GM12878 (cell line): ENCODE measurements around the gene AP3B1. TPM values are rescaled to one million over a fixed set of nuclear protein-coding genes. Genes with fewer than 3 reads are reported as not detected.

Experiments used
- ATAC-seq: fragments of 200-7000 bp; cut with Tn5 transposase; 3 replicates; pipeline ENCODE4 v1.9.1; 2020; ENCODE audit warnings: mild to moderate bottlenecking, moderate library complexity
- BruUV-seq: library from RNA; stranded (reverse); fragments of 400-500 nt; replicated peaks from 2 replicates; lab custom pipeline; 2021; lab: Mats Ljungman, UMichigan
- CTCF ChIA-PET: fragments of 300-600 bp; sonication (Branson Sonifier 250); formaldehyde crosslinking; extraction: SDS; loops from one replicate; lab custom pipeline; 2021; ENCODE audit warnings: inconsistent platforms; lab: Yijun Ruan, JAX
- POLR2A ChIA-PET: fragments of 350-600 bp; formaldehyde crosslinking; extraction: SDS; loops from one replicate; lab custom pipeline; 2021; ENCODE audit warnings: inconsistent platforms; lab: Charles Lee
- RAD21 ChIA-PET: fragments of 300-600 bp; sonication (Branson Sonifier 250); formaldehyde crosslinking; loops from one replicate; lab custom pipeline; 2023; ENCODE audit warnings: antibody characterized with exemption; ENCODE audit not compliant: unreplicated experiment; lab: Charles Lee
- SMC1A ChIA-PET: fragments of 300-600 bp; sonication (Branson Sonifier 250); formaldehyde crosslinking; loops from one replicate; lab custom pipeline; 2023; ENCODE audit not compliant: unreplicated experiment, uncharacterized antibody; lab: Charles Lee
- DNase-seq: peaks from one replicate; pipeline ENCODE4 v3.0.0-alpha.2; 2011; ENCODE audit warnings: low read depth, low spot score
- FAIRE-seq: peaks from 3 replicates; lab custom pipeline; 2011; peaks lifted over from hg19 to GRCh38; lab: Jason Lieb, UNC
- H2AFZ ChIP-seq: 2 replicates; pipeline ENCODE4 v1.6.0; 2011; ENCODE audit warnings: low read depth, low read length, control low read depth; ENCODE audit not compliant: control insufficient read depth
- H3K27ac ChIP-seq: 2 replicates; pipeline ENCODE4 v1.5.1; 2011; ENCODE audit warnings: control low read depth; ENCODE audit not compliant: control insufficient read depth, insufficient read depth
- H3K27me3 ChIP-seq, 2 experiments: replicated peaks in 1 of 2; 2 replicates each; pipeline versions ENCODE4 v1.6.0 to v1.6.1; 2011; ENCODE audit warnings: low read length in 1 of 2; ENCODE audit not compliant: control insufficient read depth in 2 of 2, insufficient read depth in 2 of 2
- H3K36me3 ChIP-seq, 2 experiments: 2 replicates each; pipeline ENCODE4 v1.5.1; 2011; ENCODE audit warnings: low read length in 1 of 2; ENCODE audit not compliant: control insufficient read depth in 2 of 2, insufficient read depth in 2 of 2
- H3K4me1 ChIP-seq: 2 replicates; pipeline ENCODE4 v1.6.1; 2011; ENCODE audit warnings: mild to moderate bottlenecking, low read length, moderate library complexity, mixed read lengths; ENCODE audit not compliant: control insufficient read depth, insufficient read depth
- H3K4me2 ChIP-seq: 2 replicates; pipeline ENCODE4 v1.6.0; 2011; ENCODE audit warnings: control low read depth; ENCODE audit not compliant: control insufficient read depth, insufficient read depth
- H3K4me3 ChIP-seq: fragments of 200-600 bp; sonication (generic); 2 replicates; pipeline ENCODE4 v1.5.1; 2016
- H3K79me2 ChIP-seq: 2 replicates; pipeline ENCODE4 v1.6.0; 2011; ENCODE audit warnings: low read length; ENCODE audit not compliant: control insufficient read depth, insufficient read depth
- H3K9ac ChIP-seq: 2 replicates; pipeline ENCODE4 v1.8.0; 2011; ENCODE audit warnings: low read length, control low read depth, mixed read lengths; ENCODE audit not compliant: control insufficient read depth, insufficient read depth
- H3K9me3 ChIP-seq: replicated peaks from 3 replicates; pipeline ENCODE4 v1.5.1; 2011; ENCODE audit warnings: mild to moderate bottlenecking, low read length; ENCODE audit not compliant: control insufficient read depth, insufficient read depth
- H4K20me1 ChIP-seq: 2 replicates; pipeline ENCODE4 v1.6.0; 2011; ENCODE audit not compliant: control insufficient read depth, insufficient read depth
- BACH1 ChIP-seq: fragments of 450-650 bp; IDR thresholded peaks from 2 replicates; pipeline ENCODE4 v1.6.1; 2017; ENCODE audit warnings: mild to moderate bottlenecking, borderline replicate concordance
- DPF2 ChIP-seq: fragments of 450-650 bp; IDR thresholded peaks from 2 replicates; pipeline ENCODE4 v1.6.1; 2017; ENCODE audit warnings: mild to moderate bottlenecking
- JUNB ChIP-seq: IDR thresholded peaks from 2 replicates; pipeline ENCODE4 v1.6.1; 2016; ENCODE audit warnings: antibody characterized with exemption, mild to moderate bottlenecking
- KLF5 ChIP-seq: fragments of 450-650 bp; IDR thresholded peaks from 2 replicates; pipeline ENCODE4 v1.6.1; 2014; ENCODE audit warnings: mild to moderate bottlenecking; ENCODE audit not compliant: partially characterized antibody
- NR2F1 ChIP-seq: fragments of 450-650 bp; conservative IDR thresholded peaks from 2 replicates; pipeline ENCODE4 v1.6.1; 2017; ENCODE audit warnings: mild to moderate bottlenecking
- PAX5 ChIP-seq: IDR thresholded peaks from 2 replicates; pipeline ENCODE4 v1.6.1; 2011; ENCODE audit warnings: low read depth, low read length, borderline replicate concordance
- RB1 ChIP-seq: fragments of 450-650 bp; formaldehyde crosslinking; IDR thresholded peaks from 2 replicates; pipeline ENCODE4 v1.6.1; 2017; ENCODE audit warnings: mild to moderate bottlenecking, borderline replicate concordance
- RUNX3 ChIP-seq: IDR thresholded peaks from 2 replicates; pipeline ENCODE4 v1.6.1; 2012; ENCODE audit warnings: low read length, inconsistent platforms
- SMAD5 ChIP-seq: IDR thresholded peaks from 2 replicates; pipeline ENCODE4 v1.6.1; 2016; ENCODE audit warnings: antibody characterized with exemption, low read depth
- TAF1 ChIP-seq: IDR thresholded peaks from 2 replicates; pipeline ENCODE4 v1.6.1; 2011; ENCODE audit warnings: mild to moderate bottlenecking, low read depth, low read length, borderline replicate concordance
- YY1 ChIP-seq: IDR thresholded peaks from 2 replicates; pipeline ENCODE4 v1.6.1; 2011; ENCODE audit warnings: low read depth, mild to moderate bottlenecking, low read length
- WGBS: methylation state at CpG from one replicate; pipeline ENCODE4 v1.1.6; 2016; ENCODE audit warnings: low lambda C conversion rate; ENCODE audit not compliant: insufficient replicate concordance, insufficient coverage; ENCODE audit errors: missing lambda C conversion rate; 5-methylcytosine and 5-hydroxymethylcytosine counted together
- in situ Hi-C: fragments of 300-500 bp; cut with MboI; formaldehyde crosslinking; loops from 9 replicates; pipeline ENCODE4 v1.14.3; 2018; ENCODE audit warnings: mixed read lengths
- intact Hi-C: fragments of 100-400 bp; cut with micrococcal nuclease; formaldehyde crosslinking; loops from one replicate; pipeline ENCODE4 v1.14.2; 2022; ENCODE audit not compliant: unreplicated experiment
- polyA plus RNA-seq, 11 experiments: library from polyadenylated mRNA; depleted of rRNA in 4 of 11; unstranded in 6 of 11; stranded (reverse) in 5 of 11; fragments of >200 nt; fragmentation: Nextera tagmentation in 4 of 11; fragmentation: Illumina TruSeq in 1 of 11; extraction: Ambion mirVana in 4 of 11; extraction: Trizol in 1 of 11; gene quantifications; 1 replicate in 1 of 11; 2 replicates in 10 of 11; pipeline versions ENCODE4 v1.2.1 to v1.2.3, GENCODE V29; 2011 to 2016; ENCODE audit warnings: inconsistent platforms in 2 of 11, missing spikeins in 2 of 11, low read depth in 1 of 11
- total RNA-seq, 4 experiments: library from RNA; depleted of rRNA in 3 of 4; stranded (reverse); fragments of >200 nt in 3 of 4; fragmentation: Illumina TruSeq in 1 of 4; extraction: Trizol in 1 of 4; gene quantifications; 2 replicates each; pipeline versions ENCODE4 v1.2.1 to v1.2.3, GENCODE V29; 2013 to 2021

Gene AP3B1
- total and polyA plus RNA-seq, 10 of the 15 experiments (the other 5 are each of a cell fraction or from before 2014, with no cell fraction given): 30.9 to 70.8 (median 46.0) TPM

DNA sequence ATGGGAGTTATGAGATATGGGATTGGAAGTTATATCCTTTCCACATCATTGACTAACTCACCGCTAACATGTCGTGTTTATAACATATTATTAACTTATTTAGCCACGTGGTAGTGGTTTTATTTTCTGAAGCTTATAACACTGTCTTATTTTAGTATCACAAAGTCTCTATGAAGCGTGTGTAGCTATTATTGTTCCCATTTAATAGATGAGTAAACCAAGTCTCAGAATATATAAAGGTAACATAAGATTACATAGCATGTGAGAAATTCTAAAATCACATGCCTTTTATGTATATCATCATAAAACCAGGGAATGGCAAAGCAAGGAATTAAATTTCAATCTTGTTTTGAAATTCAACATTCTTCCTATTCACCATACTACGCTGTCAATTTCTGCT is 15.3 kb downstream of the AP3B1 start:
- H2AFZ ChIP-seq: no peak overlapping the region
- BruUV-seq: no TSS peak
- TF ChIP-seq KLF5 (no peak), RUNX3 (no peak), RB1 (no peak), DPF2 (no peak), PAX5 (no peak), NR2F1 (no peak), SMAD5 (no peak), YY1 (no peak), BACH1 (no peak), JUNB (no peak), TAF1 (no peak)
- H3K79me2 ChIP-seq: peaks cover 26% of the 10 kb centered on the region
- H3K4me2 ChIP-seq: no peak overlapping the region
- ChIA-PET RAD21 (no interaction called here), SMC1A (interaction anchor here (1.9 kb wide), 1 partner anchor 10 kb away, joined by 6 read pairs; no protein-coding TSS in a partner anchor), POLR2A (interaction anchor here (0.5 to 0.6 kb wide), 3 partner anchors 11 to 648 kb away, joined by 3 to 6 read pairs (median 4); no protein-coding TSS in a partner anchor), CTCF (interaction anchor here (2.5 kb wide), 1 partner anchor 11 kb away, joined by 7 read pairs; no protein-coding TSS in a partner anchor)
- ATAC-seq: no peak
- WGBS: 98% methylated on average over 5 of the region's 5 CpGs
- in situ Hi-C loops: no loop called here
- H3K9ac ChIP-seq: no peak overlapping the region
- H3K4me3 ChIP-seq: no peak overlapping the region
- intact Hi-C loops: no loop called here
- FAIRE-seq: no peak
- H3K9me3 ChIP-seq: no peaks in the 10 kb centered on the region
- peaks cover 3% of the 10 kb centered on the region; the same call in 1 of the 2 replicates for H4K20me1 ChIP-seq
- no peaks in the 10 kb centered on the region for H3K4me1 ChIP-seq
- H3K36me3 ChIP-seq: no peaks in the 10 kb centered on the region; a peak in 1 of 4 replicates
- H3K27ac ChIP-seq: no peak overlapping the region
- no peak for DNase-seq
- no peaks in the 10 kb centered on the region for H3K27me3 ChIP-seq
